ENCODE measurements around the gene RNF225.
"Not testable (repeated sequence)": the region's sequence is repeated elsewhere in the genome, so short reads cannot be mapped to it uniquely, and the experiment has no call there.

Gene RNF225

GRCh38 chr19:58409010-58409790, 13.7 kb downstream of the RNF225 start:
- DNase-seq = no peak

- DNase-seq = no peak
These were observed 21.1 kb downstream of the RNF225 start for GRCh38 chr19:58416604-58417003.

- DNase-seq = no peak
These were observed 21.6 kb downstream of the RNF225 start for GRCh38 chr19:58417071-58417470.

GRCh38 chr19:58428617-58429016, 33.2 kb downstream of the RNF225 start:
- DNase-seq = no peak

- no peak for DNase-seq
These were observed 34.3 kb downstream of the RNF225 start for GRCh38 chr19:58429745-58430144.

- DNase-seq = no peak
These were observed 38.8 kb downstream of the RNF225 start for GRCh38 chr19:58434217-58434616.

GRCh38 chr19:58439576-58440554, 44.4 kb downstream of the RNF225 start, which contains the start of gene ZNF132:
Gene ZNF132, minus strand, starts transcription at chr19:58440153. Its CDS starts 332 bp downstream, at chr19:58439821.
- peak; percentile 64 to 91 for DNase-seq

- DNase-seq = no peak
These were observed 45.1 kb downstream of the RNF225 start for GRCh38 chr19:58440556-58440955.

GRCh38 chr19:58442986-58443385, 47.5 kb downstream of the RNF225 start:
- not testable (repeated sequence) for DNase-seq

Measured in bone marrow (tissue), 2 donors.